Subcutaneous abdominal adipose tissue (tissue), 5 donors: ENCODE data around the gene CEP78.
"Not testable (repeated sequence)": the region's sequence is repeated elsewhere in the genome, so short reads cannot be mapped to it uniquely, and the experiment has no call there.

Source experiments
- H3K27ac ChIP-seq: one replicate; pipeline ENCODE4 v1.7.0; 2013; ENCODE audit warnings: low read depth, mild to moderate bottlenecking, inconsistent platforms, low read length, moderate library complexity
- H3K27me3 ChIP-seq, 5 donors: one replicate each; pipeline ENCODE4 v1.7.0; 2013; ENCODE audit warnings: low read length in 5 of 5, inconsistent platforms in 1 of 5; ENCODE audit not compliant: control insufficient read depth in 5 of 5, insufficient read depth in 4 of 5
- H3K36me3 ChIP-seq, 5 donors: one replicate each; pipeline ENCODE4 v1.7.0; 2013; ENCODE audit warnings: low read length in 5 of 5; ENCODE audit not compliant: control insufficient read depth in 5 of 5, insufficient read depth in 5 of 5
- H3K4me1 ChIP-seq, 5 donors: one replicate each; pipeline ENCODE4 v1.7.0; 2013; ENCODE audit warnings: low read length in 5 of 5, mild to moderate bottlenecking in 3 of 5, moderate library complexity in 1 of 5; ENCODE audit not compliant: control insufficient read depth in 5 of 5, insufficient read depth in 5 of 5
- H3K4me3 ChIP-seq, 5 donors: one replicate each; pipeline ENCODE4 v1.7.0; 2013; ENCODE audit warnings: low read length in 5 of 5, low read depth in 1 of 5
- H3K9ac ChIP-seq, 5 donors: one replicate each; pipeline ENCODE4 v1.7.0; 2013; ENCODE audit warnings: low read length in 5 of 5, mild to moderate bottlenecking in 4 of 5, moderate library complexity in 3 of 5
- H3K9me3 ChIP-seq, 5 donors: one replicate each; pipeline ENCODE4 v1.7.0; 2013; ENCODE audit warnings: low read length in 5 of 5; ENCODE audit not compliant: control insufficient read depth in 5 of 5
- donor health status: healthy.
- donor health status: healthy.
- donor health status: healthy.
- donor health status: healthy.
- donor health status: healthy.

CEP78 gene

DNA sequence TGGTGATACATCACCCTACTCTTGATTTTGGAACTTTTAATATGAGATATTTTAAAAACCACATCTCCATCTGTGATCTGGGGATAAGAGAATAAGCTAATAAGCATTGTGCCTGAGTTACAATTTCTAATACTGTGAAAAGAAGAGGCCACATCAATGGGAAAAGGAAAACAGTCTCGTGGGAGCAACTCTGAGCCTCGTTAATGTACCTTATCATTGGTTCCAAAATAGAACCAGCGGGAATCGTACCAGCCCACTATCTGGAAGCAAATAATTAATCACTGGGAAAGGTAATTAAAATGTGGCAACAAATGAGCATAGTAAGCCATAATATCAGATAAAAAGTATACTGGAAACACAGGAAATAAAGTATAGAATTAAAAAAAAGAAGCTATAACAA is 28.0 kb upstream of the CEP78 start:
- Histone ChIP-seq H3K9ac (no peak overlapping the region), H3K4me3 (no peak overlapping the region), H3K27me3 (no peaks in the 10 kb centered on the region), H3K36me3 (no peaks in the 10 kb centered on the region), H3K27ac (no peak overlapping the region), H3K9me3 (no peaks in the 10 kb centered on the region), H3K4me1 (no peaks in the 10 kb centered on the region)

DNA sequence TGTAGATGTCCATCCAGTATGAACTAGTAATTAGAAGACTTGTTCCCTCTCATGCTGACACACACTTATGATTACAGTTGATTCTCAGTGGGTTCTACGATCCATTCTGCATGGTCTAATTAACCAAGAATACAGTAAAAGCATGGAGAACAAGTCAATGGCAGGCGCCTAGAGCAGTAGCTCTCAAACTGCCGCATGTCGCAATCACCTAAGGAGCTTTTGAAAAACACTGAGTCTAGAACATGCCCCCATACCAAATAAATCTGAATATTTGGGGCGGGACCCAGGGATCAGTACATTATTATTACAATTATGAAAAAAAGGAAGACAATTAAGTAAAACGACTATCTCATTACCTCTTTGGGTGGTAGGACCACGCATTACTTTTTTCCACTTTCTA is 26.7 kb upstream of the CEP78 start:
- H3K27ac ChIP-seq, result no peak overlapping the region
- H3K27me3 ChIP-seq, result no peaks in the 10 kb centered on the region
- H3K4me3 ChIP-seq, result no peak overlapping the region
- no peak overlapping the region for H3K9ac ChIP-seq
- H3K4me1 ChIP-seq, result peaks cover 0 to 7% (median 6%) of the 10 kb centered on the region in 5 donors
- H3K36me3 ChIP-seq, result no peaks in the 10 kb centered on the region
- no peaks in the 10 kb centered on the region for H3K9me3 ChIP-seq

DNA sequence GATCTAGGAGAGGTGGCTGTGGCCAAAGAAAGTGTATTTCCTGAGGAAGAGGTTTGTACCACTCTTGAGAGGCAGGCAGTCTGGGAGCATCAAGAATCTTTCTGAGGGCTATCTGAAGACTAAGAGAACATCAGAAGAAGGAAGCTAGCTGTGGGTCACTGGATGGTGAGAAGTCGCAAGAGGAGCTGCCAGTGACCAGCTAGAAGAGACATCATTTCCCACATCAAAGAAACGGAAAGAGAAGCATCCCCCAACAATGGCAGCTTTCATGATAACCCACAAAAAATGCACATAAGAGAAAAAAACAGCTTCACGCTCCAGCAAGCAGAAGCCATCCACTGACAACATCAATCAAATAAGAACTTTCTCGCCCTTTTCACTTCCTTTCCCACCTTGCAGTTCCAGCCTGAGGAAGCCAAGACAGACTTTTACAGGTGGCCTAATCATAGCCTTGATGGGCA is 25.0 kb upstream of the CEP78 start:
- Histone ChIP-seq H3K36me3 (no peaks in the 10 kb centered on the region), H3K4me3 (no peak overlapping the region), H3K9ac (no peak overlapping the region), H3K27me3 (no peaks in the 10 kb centered on the region), H3K27ac (no peak overlapping the region), H3K4me1 (peaks cover 0 to 10% (median 6%) of the 10 kb centered on the region in 5 donors), H3K9me3 (no peaks in the 10 kb centered on the region)

DNA sequence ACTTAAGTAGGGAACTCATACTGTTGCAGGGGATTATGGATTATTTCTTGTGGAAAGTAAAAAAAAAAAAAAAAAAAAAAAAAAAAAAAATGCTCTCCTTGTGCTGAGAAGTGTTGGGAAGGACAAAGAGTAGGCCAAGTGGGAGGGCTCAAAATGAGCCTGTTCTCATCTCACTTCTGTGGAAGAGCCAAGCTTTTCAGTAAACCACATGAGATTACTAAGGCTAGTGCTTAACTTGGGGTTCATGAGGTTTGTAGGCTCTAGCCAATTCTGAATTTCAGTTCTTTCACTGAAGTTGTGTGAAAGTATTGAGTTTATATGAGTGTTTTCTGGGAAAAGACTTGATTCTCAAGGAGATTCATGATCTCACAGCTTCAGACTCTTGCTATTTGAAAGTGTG is 23.0 kb upstream of the CEP78 start:
- no peak overlapping the region for H3K9ac ChIP-seq
- H3K4me3 ChIP-seq, result no peak overlapping the region
- H3K36me3 ChIP-seq, result no peaks in the 10 kb centered on the region
- H3K27me3 ChIP-seq, result no peaks in the 10 kb centered on the region
- H3K4me1 ChIP-seq, result peaks cover 0 to 10% (median 6%) of the 10 kb centered on the region in 5 donors
- no peak overlapping the region for H3K27ac ChIP-seq
- H3K9me3 ChIP-seq, result no peaks in the 10 kb centered on the region

DNA sequence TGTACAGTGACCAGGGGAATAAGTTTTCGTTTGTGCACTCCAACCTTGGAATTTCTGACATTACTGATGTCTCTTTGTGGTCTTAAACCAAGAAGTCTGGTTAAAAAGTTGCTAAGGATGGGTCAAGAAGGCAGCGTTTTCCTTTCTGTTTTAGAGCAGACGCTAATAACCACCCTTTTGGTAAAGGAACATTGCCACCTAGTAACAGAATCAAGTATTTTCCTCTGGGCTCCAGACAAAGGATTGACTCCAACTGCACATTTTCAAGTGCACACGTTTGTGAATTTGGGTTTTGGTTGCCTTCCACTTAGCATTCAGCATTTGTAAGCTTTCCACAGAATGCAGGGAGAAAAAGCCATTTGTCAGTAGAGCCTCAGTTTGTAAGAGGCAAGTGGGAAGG is 22.2 kb upstream of the CEP78 start:
- Histone ChIP-seq H3K9ac (no peak overlapping the region), H3K36me3 (no peaks in the 10 kb centered on the region), H3K27ac (no peak overlapping the region), H3K9me3 (no peaks in the 10 kb centered on the region), H3K4me1 (peaks cover 0 to 10% (median 6%) of the 10 kb centered on the region in 5 donors), H3K4me3 (no peak overlapping the region), H3K27me3 (no peaks in the 10 kb centered on the region)

DNA sequence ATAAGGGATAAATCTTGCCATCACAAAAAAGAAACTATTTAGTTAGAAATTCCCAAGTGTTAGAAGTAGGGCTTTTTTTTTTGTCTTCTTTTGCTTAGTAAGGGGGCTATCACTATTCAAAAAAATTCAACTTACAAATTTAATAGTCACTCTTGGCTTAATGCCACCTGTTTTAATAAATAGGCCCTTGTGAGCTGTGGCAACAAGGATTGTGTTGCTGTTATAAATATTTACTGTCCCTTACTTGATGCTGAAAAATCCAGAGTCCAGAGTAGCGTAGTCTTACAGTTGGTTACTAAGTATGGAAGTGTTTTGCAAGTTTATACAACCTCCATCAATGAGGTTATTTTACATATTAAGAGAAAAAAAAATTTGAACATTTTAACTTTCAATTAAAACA is 21.4 kb upstream of the CEP78 start:
- no peak overlapping the region for H3K4me3 ChIP-seq
- H3K9ac ChIP-seq, result no peak overlapping the region
- no peaks in the 10 kb centered on the region for H3K36me3 ChIP-seq
- no peak overlapping the region for H3K27ac ChIP-seq
- H3K9me3 ChIP-seq, result no peaks in the 10 kb centered on the region
- H3K27me3 ChIP-seq, result no peaks in the 10 kb centered on the region
- H3K4me1 ChIP-seq, result peaks cover 0 to 10% (median 6%) of the 10 kb centered on the region in 5 donors

DNA sequence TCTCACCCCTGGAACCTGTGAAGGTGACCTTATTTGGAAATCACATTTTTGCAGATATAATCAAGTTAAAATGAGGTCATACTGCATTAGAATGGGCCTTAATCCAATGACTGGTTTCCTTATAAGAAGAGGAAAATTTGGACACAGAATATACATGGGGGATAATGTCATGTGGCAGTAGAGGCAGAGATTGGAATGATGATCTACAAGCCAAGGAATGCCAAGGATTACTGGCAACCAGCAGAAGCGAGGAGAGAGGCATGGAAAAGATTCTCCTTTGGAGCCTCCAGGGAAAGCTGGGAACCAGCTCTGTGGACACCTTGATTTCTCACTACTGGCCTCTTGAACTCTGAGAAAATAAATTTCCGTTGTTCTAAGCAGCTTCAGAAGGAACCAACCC is 20.2 kb upstream of the CEP78 start:
- Histone ChIP-seq H3K9ac (no peak overlapping the region), H3K27ac (no peak overlapping the region), H3K36me3 (no peaks in the 10 kb centered on the region), H3K27me3 (no peaks in the 10 kb centered on the region), H3K4me1 (peaks cover 0 to 10% (median 6%) of the 10 kb centered on the region in 5 donors), H3K9me3 (no peaks in the 10 kb centered on the region), H3K4me3 (no peak overlapping the region)

DNA sequence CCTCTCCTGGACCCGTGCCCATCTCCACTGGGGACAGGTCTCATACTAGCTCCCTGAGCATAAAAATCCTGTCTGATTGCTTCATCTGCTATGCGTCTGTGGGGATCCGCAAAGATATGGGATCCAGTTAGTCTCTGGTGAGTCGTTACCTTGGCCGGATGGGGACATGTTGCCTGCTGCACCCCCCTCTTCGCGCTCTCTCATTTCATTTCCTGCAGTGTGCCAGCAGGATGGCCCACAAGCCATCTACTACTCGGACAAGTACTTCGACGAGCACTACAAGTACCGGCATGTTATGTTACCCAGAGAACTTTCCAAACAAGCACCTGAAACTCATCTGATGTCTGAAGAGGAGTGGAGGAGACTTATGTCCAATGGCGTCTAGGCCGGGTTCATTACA is 17.0 kb upstream of the CEP78 start:
- Histone ChIP-seq H3K36me3 (no peaks in the 10 kb centered on the region), H3K27ac (no peak overlapping the region), H3K27me3 (no peaks in the 10 kb centered on the region), H3K9me3 (peaks cover 0 to 3% (median 0%) of the 10 kb centered on the region in 5 donors), H3K4me3 (no peak overlapping the region), H3K9ac (no peak overlapping the region), H3K4me1 (peaks cover 0 to 6% (median 2%) of the 10 kb centered on the region in 5 donors)

DNA sequence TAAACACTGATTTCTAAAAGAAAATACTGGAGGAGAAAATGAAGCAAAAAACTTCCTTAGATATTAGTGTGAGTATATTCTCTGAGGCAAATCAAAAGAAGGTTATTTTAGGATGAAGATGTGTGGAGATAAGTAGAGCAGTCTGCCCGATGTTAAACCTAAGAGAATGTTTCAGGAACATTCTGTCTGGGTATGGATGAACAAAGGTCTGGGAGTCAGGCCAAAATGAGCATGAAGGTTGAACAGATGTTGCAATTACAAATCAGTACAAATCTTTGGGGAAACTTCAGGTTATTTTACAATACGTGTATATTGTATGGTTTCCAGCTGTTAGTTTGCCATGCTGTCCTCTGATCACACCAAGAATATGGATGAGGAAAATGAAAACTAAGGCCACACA is 14.4 kb upstream of the CEP78 start:
- H3K27me3 ChIP-seq, result no peaks in the 10 kb centered on the region
- peaks cover 0 to 3% (median 0%) of the 10 kb centered on the region in 5 donors for H3K9me3 ChIP-seq
- H3K9ac ChIP-seq, result no peak overlapping the region
- H3K36me3 ChIP-seq, result no peaks in the 10 kb centered on the region
- peaks cover 0 to 3% (median 0%) of the 10 kb centered on the region in 5 donors for H3K4me1 ChIP-seq
- H3K27ac ChIP-seq, result no peak overlapping the region
- no peak overlapping the region for H3K4me3 ChIP-seq

DNA sequence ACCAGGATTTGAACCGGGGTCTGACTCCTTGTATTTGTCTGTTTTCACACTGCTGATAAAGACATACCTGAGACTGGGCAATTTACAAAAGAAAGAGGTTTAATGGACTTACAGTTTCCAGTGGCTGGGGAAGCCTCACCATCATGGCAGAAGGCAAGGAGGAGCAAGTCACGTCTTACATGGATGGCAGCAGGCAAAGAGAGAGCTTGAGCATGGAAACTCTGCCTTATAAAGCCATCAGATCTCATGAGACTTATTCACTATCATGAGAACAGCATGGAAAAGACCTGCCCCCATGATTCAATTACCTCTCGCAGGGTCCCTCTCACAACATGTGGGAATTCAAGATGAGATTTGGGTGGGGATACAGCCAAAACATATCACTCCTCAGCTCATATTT is 14.0 kb upstream of the CEP78 start:
- not testable (repeated sequence) for H3K4me3 ChIP-seq, H3K36me3 ChIP-seq, H3K4me1 ChIP-seq, H3K27me3 ChIP-seq, H3K27ac ChIP-seq, H3K9me3 ChIP-seq, H3K9ac ChIP-seq

DNA sequence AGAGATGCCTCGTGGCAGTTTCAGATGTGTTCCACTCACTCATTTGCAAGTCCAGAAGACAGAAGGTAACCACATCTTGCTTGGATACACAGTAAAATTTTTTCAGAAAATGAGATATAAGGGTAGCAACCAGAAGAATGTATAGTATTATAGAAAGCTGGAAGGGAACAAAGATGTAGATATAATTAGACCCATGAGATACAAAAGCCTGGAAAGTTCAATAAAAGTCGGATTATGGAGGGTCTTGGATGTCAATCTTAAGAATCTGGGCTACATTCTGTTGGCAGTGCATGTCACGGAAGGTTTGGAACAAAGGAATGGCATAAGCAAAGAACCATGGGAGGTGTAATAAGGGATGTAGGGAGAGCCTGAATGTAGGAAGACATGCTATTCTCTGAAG is 5.1 kb upstream of the CEP78 start:
- Histone ChIP-seq H3K4me3 (no peak overlapping the region), H3K36me3 (no peaks in the 10 kb centered on the region), H3K9me3 (no peaks in the 10 kb centered on the region)

More for the DNA sequence above, 5.1 kb upstream of the CEP78 start:
- Histone ChIP-seq H3K9ac (no peak overlapping the region), H3K27ac (no peak overlapping the region), H3K27me3 (no peaks in the 10 kb centered on the region), H3K4me1 (peaks cover 0 to 10% (median 7%) of the 10 kb centered on the region in 5 donors)
